H9 (cell line): Measurements from ENCODE around the gene ERC2. TPM values are rescaled to one million over a fixed set of nuclear protein-coding genes. Genes with fewer than 3 reads are reported as not detected.

Source experiments
- DNase-seq: peaks from one replicate; pipeline ENCODE4 v3.0.0-alpha.2; 2017
- H2AFZ ChIP-seq: one replicate; pipeline ENCODE4 v1.6.1; 2013; ENCODE audit warnings: mild to moderate bottlenecking, low read length, control low read depth, moderate library complexity
- H2AK5ac ChIP-seq: 2 replicates; pipeline ENCODE4 v1.6.1; 2013; ENCODE audit warnings: low read length, control low read depth, mixed read lengths; ENCODE audit not compliant: insufficient read length
- H2BK120ac ChIP-seq: one replicate; pipeline ENCODE4 v1.6.1; 2013; ENCODE audit warnings: low read depth, mild to moderate bottlenecking, low read length, control low read depth, inconsistent platforms; ENCODE audit not compliant: poor library complexity, severe bottlenecking
- H2BK12ac ChIP-seq: 2 replicates; pipeline ENCODE4 v1.6.1; 2013; ENCODE audit warnings: low read length, control low read depth, mixed read lengths, low read depth; ENCODE audit not compliant: insufficient read length
- H2BK15ac ChIP-seq: 2 replicates; pipeline ENCODE4 v1.6.1; 2013; ENCODE audit warnings: low read depth, low read length, control low read depth
- H2BK20ac ChIP-seq: one replicate; pipeline ENCODE4 v1.6.1; 2013; ENCODE audit warnings: low read depth, mild to moderate bottlenecking, low read length, control low read depth, inconsistent platforms; ENCODE audit not compliant: poor library complexity, severe bottlenecking
- H2BK5ac ChIP-seq: 2 replicates; pipeline ENCODE4 v1.6.1; 2013; ENCODE audit warnings: low read length, control low read depth, mixed read lengths; ENCODE audit not compliant: insufficient read length
- H3K14ac ChIP-seq: 2 replicates; pipeline ENCODE4 v1.6.1; 2013; ENCODE audit warnings: low read length, control low read depth; ENCODE audit not compliant: insufficient read depth
- H3K18ac ChIP-seq: 2 replicates; pipeline ENCODE4 v1.6.1; 2013; ENCODE audit warnings: low read depth, mild to moderate bottlenecking, mixed read lengths, low read length, control low read depth; ENCODE audit not compliant: insufficient read length
- H3K23ac ChIP-seq: 2 replicates; pipeline ENCODE4 v1.6.1; 2013; ENCODE audit warnings: low read length, control low read depth, mixed read lengths, low read depth; ENCODE audit not compliant: insufficient read length
- H3K23me2 ChIP-seq: 2 replicates; pipeline ENCODE4 v1.6.1; 2013; ENCODE audit warnings: low read depth, mild to moderate bottlenecking, mixed read lengths, low read length, control low read depth; ENCODE audit not compliant: insufficient read length, poor library complexity, severe bottlenecking
- H3K27ac ChIP-seq: 2 replicates; pipeline ENCODE4 v1.5.1; 2013; ENCODE audit warnings: low read length, control low read depth, mixed read lengths, low read depth; ENCODE audit not compliant: insufficient read length
- H3K27me3 ChIP-seq: 2 replicates; pipeline ENCODE4 v1.6.1; 2013; ENCODE audit warnings: low read length, control low read depth, inconsistent platforms; ENCODE audit not compliant: insufficient read depth
- H3K4ac ChIP-seq: 2 replicates; pipeline ENCODE4 v1.6.1; 2013; ENCODE audit warnings: low read depth, mild to moderate bottlenecking, control low read depth, inconsistent platforms, low read length, moderate library complexity
- H3K4me1 ChIP-seq: 2 replicates; pipeline ENCODE4 v1.6.1; 2013; ENCODE audit warnings: low read length, control low read depth, inconsistent platforms; ENCODE audit not compliant: insufficient read depth
- H3K4me2 ChIP-seq: 2 replicates; pipeline ENCODE4 v1.6.1; 2013; ENCODE audit warnings: low read length, control low read depth, mixed read lengths; ENCODE audit not compliant: insufficient read length, insufficient read depth
- H3K56ac ChIP-seq: 2 replicates; pipeline ENCODE4 v1.6.1; 2013; ENCODE audit warnings: low read depth, mild to moderate bottlenecking, mixed read lengths, low read length, control low read depth; ENCODE audit not compliant: insufficient read length
- H3K79me1 ChIP-seq: 2 replicates; pipeline ENCODE4 v1.6.1; 2013; ENCODE audit warnings: low read depth, mild to moderate bottlenecking, moderate library complexity, low read length, control low read depth, inconsistent platforms; ENCODE audit not compliant: insufficient read depth, poor library complexity, severe bottlenecking
- H3K79me2 ChIP-seq: 2 replicates; pipeline ENCODE4 v1.6.1; 2013; ENCODE audit warnings: low read length, control low read depth, inconsistent platforms; ENCODE audit not compliant: insufficient read depth
- H3K9ac ChIP-seq: 2 replicates; pipeline ENCODE4 v1.6.1; 2013; ENCODE audit warnings: low read length, control low read depth, mixed read lengths; ENCODE audit not compliant: insufficient read length; ENCODE audit errors: extremely low read depth
- H3K9me3 ChIP-seq: one replicate; pipeline ENCODE4 v1.6.1; 2013; ENCODE audit warnings: low read depth, low read length, inconsistent platforms; ENCODE audit not compliant: control insufficient read depth
- H3T11ph ChIP-seq: one replicate; pipeline ENCODE4 v1.6.1; 2013; ENCODE audit warnings: mild to moderate bottlenecking, low read length, control low read depth, inconsistent platforms
- H4K20me1 ChIP-seq: one replicate; pipeline ENCODE4 v1.6.1; 2013; ENCODE audit not compliant: control insufficient read depth, insufficient read length, insufficient read depth
- H4K5ac ChIP-seq: 2 replicates; pipeline ENCODE4 v1.6.1; 2013; ENCODE audit warnings: low read depth, mild to moderate bottlenecking, mixed read lengths, low read length, control low read depth; ENCODE audit not compliant: insufficient read length
- H4K8ac ChIP-seq: replicated peaks from 2 replicates; pipeline ENCODE4 v1.6.1; 2013; ENCODE audit warnings: low read length, control low read depth, mixed read lengths, low read depth; ENCODE audit not compliant: insufficient read length
- H4K91ac ChIP-seq: 2 replicates; pipeline ENCODE4 v1.6.1; 2013; ENCODE audit warnings: low read depth, mild to moderate bottlenecking, moderate library complexity, mixed read lengths, low read length, control low read depth; ENCODE audit not compliant: insufficient read length
- H3K27ac Mint-ChIP-seq, 3 experiments: 2 replicates in 2 of 3; 3 replicates in 1 of 3; pipeline ENCODE4 v1.8.0; 2020 to 2021; ENCODE audit warnings: mixed read lengths in 3 of 3, mild to moderate bottlenecking in 1 of 3, moderate library complexity in 1 of 3
- H3K27me3 Mint-ChIP-seq: 2 replicates; pipeline ENCODE4 v1.8.0; 2021; ENCODE audit warnings: low read depth, mild to moderate bottlenecking, moderate library complexity, mixed read lengths
- H3K36me3 Mint-ChIP-seq, 3 experiments: 2 replicates in 2 of 3; 3 replicates in 1 of 3; pipeline ENCODE4 v1.8.0; 2020 to 2021; ENCODE audit warnings: low read depth in 3 of 3, mixed read lengths in 3 of 3; ENCODE audit not compliant: insufficient read depth in 1 of 3
- H3K4me1 Mint-ChIP-seq, 2 experiments: 2 replicates each; pipeline ENCODE4 v1.8.0; 2020; ENCODE audit warnings: mixed read lengths in 2 of 2
- H3K4me3 Mint-ChIP-seq, 2 experiments: 2 replicates in 1 of 2; 3 replicates in 1 of 2; pipeline ENCODE4 v1.8.0; 2020 to 2021; ENCODE audit warnings: mild to moderate bottlenecking in 2 of 2, mixed read lengths in 2 of 2, moderate library complexity in 1 of 2
- H3K9me3 Mint-ChIP-seq, 2 experiments: 2 replicates in 1 of 2; 3 replicates in 1 of 2; pipeline ENCODE4 v1.8.0; 2020; ENCODE audit warnings: mild to moderate bottlenecking in 2 of 2, mixed read lengths in 2 of 2, moderate library complexity in 1 of 2
- CTCF ChIP-seq: fragments of 200-600 bp; sonication (generic); conservative IDR thresholded peaks from 3 replicates; pipeline ENCODE4 v1.8.0; 2021; ENCODE audit warnings: antibody characterized with exemption, mild to moderate bottlenecking
- WGBS: extraction: QIAGEN DNeasy Blood & Tissue Kit; methylation state at CpG from one replicate; pipeline ENCODE4 v1.1.7; 2013; ENCODE audit warnings: missing lambda C conversion rate, low lambda C conversion rate, mixed read lengths; ENCODE audit not compliant: insufficient read length; ENCODE audit errors: extremely low coverage; 5-methylcytosine and 5-hydroxymethylcytosine counted together
- total RNA-seq: library from RNA; stranded (reverse); gene quantifications from 2 replicates; pipeline ENCODE4 v1.2.1, GENCODE V29; 2021

The ERC2 gene
- total RNA-seq, 1 experiment from 2014 or later: 15.4 TPM

- no peak overlapping the region for H2BK15ac ChIP-seq
- no peaks in the 10 kb centered on the region for H3K23me2 ChIP-seq
- no peak overlapping the region for H3K27ac Mint-ChIP-seq
- H3K36me3 Mint-ChIP-seq: peaks cover 2 to 4% (median 4%) of the 10 kb centered on the region in 3 experiments; a peak in 5 of 7 replicates
- peaks cover 0 to 3% of the 10 kb centered on the region in 2 experiments; a peak in 2 of 5 replicates for H3K9me3 Mint-ChIP-seq
- H2AK5ac ChIP-seq: no peak overlapping the region
- H4K8ac ChIP-seq: no peak overlapping the region
- no peak overlapping the region for H3K4ac ChIP-seq
- H4K91ac ChIP-seq: no peak overlapping the region
- no peak overlapping the region for H3K56ac ChIP-seq
- no peak overlapping the region for H3K14ac ChIP-seq
- H3K79me2 ChIP-seq: no peaks in the 10 kb centered on the region
- H3K27me3 ChIP-seq: no peaks in the 10 kb centered on the region
- no peak overlapping the region for H3K23ac ChIP-seq
- no peaks in the 10 kb centered on the region for H4K20me1 ChIP-seq
- H3K9ac ChIP-seq: no peak overlapping the region
- H2BK5ac ChIP-seq: no peak overlapping the region
- no peak overlapping the region for H3K18ac ChIP-seq
- 0 out of 4 replicates have a peak, but pooled peaks cover 0 to 2% of the 10 kb centered on the region in 2 experiments for H3K4me1 Mint-ChIP-seq
- H2BK20ac ChIP-seq: no peak overlapping the region
- no peaks in the 10 kb centered on the region; the same call in 1 of the 2 replicates for H3K27me3 Mint-ChIP-seq
- H3T11ph ChIP-seq: no peak overlapping the region
- H3K4me3 Mint-ChIP-seq: no peak overlapping the region
- H4K5ac ChIP-seq: no peak overlapping the region
- TF ChIP-seq CTCF: no peak
- H2AFZ ChIP-seq: no peak overlapping the region
- WGBS: no CpG with 5 or more reads among the region's 7 CpGs
- no peaks in the 10 kb centered on the region for H3K79me1 ChIP-seq
- H3K4me2 ChIP-seq: no peak overlapping the region
- H3K4me1 ChIP-seq: no peaks in the 10 kb centered on the region
- no peak overlapping the region for H2BK120ac ChIP-seq
- no peaks in the 10 kb centered on the region for H3K9me3 ChIP-seq
- no peak overlapping the region for H2BK12ac ChIP-seq
- DNase-seq: no peak
- H3K27ac ChIP-seq: no peak overlapping the region
These were observed 508.7 kb downstream of the ERC2 start for GRCh38 chr3:55959471-55960080.
